Endothelial cell of umbilical vein (primary cell): Measurements from ENCODE around the gene COL4A1. TPM values are rescaled to one million over a fixed set of nuclear protein-coding genes. Genes with fewer than 3 reads are reported as not detected.

ENCODE experiments used
- BruUV-seq: library from RNA; stranded (reverse); fragments of 400-500 nt; replicated peaks from 2 replicates; lab custom pipeline; 2021; lab: Mats Ljungman, UMichigan
- CTCF ChIA-PET: fragments of 300-600, 350-600 bp; sonication (Branson Sonifier 250); formaldehyde crosslinking; loops from one replicate; lab custom pipeline; 2021; ENCODE audit warnings: antibody characterized with exemption, inconsistent platforms; lab: Charles Lee
- POLR2A ChIA-PET: fragments of 300-600, 350-600 bp; sonication (Branson Sonifier 250); formaldehyde crosslinking; loops from one replicate; lab custom pipeline; 2021; ENCODE audit warnings: antibody characterized with exemption, inconsistent platforms; lab: Charles Lee
- DNase-seq: peaks from one replicate; pipeline ENCODE4 v3.0.0-alpha.2; 2011; ENCODE audit warnings: low read depth, low spot score
- FAIRE-seq: peaks from 2 replicates; lab custom pipeline; 2011; peaks lifted over from hg19 to GRCh38; lab: Jason Lieb, UNC
- H2AFZ ChIP-seq: 2 replicates; pipeline ENCODE4 v1.6.0; 2012; ENCODE audit warnings: low read depth, low read length, control low read depth, inconsistent platforms
- H3K27ac ChIP-seq: 2 replicates; pipeline ENCODE4 v1.5.1; 2011; ENCODE audit warnings: low read depth, mild to moderate bottlenecking, control low read depth, low read length, moderate library complexity; ENCODE audit not compliant: insufficient read depth
- H3K27me3 ChIP-seq, 2 experiments: 2 replicates each; pipeline versions ENCODE4 v1.6.0 to v1.6.1; 2011; ENCODE audit warnings: low read length in 2 of 2, mixed read lengths in 1 of 2; ENCODE audit not compliant: control insufficient read depth in 2 of 2, insufficient read depth in 2 of 2
- H3K36me3 ChIP-seq, 2 experiments: 2 replicates in 1 of 2; 3 replicates in 1 of 2; pipeline ENCODE4 v1.5.1; 2011; ENCODE audit warnings: low read length in 2 of 2, mild to moderate bottlenecking in 1 of 2, moderate library complexity in 1 of 2; ENCODE audit not compliant: control insufficient read depth in 2 of 2, insufficient read depth in 2 of 2; ENCODE audit errors: extremely low read depth in 1 of 2
- H3K4me1 ChIP-seq: 3 replicates; pipeline ENCODE4 v1.5.1; 2011; ENCODE audit warnings: mild to moderate bottlenecking, low read length; ENCODE audit not compliant: control insufficient read depth, insufficient read depth; ENCODE audit errors: extremely low read depth
- H3K4me2 ChIP-seq: 2 replicates; pipeline ENCODE4 v1.6.1; 2011; ENCODE audit warnings: low read length, control low read depth, mixed read lengths; ENCODE audit not compliant: insufficient read depth
- H3K4me3 ChIP-seq, 3 experiments: fragments of 200-600 bp in 1 of 3; sonication (generic), shearing (Covaris generic) in 1 of 3; replicated peaks in 1 of 3; 2 replicates each; pipeline ENCODE4 v1.5.1; 2011 to 2016; ENCODE audit warnings: control low read depth in 3 of 3, low read length in 3 of 3, mild to moderate bottlenecking in 2 of 3, inconsistent platforms in 1 of 3, low read depth in 1 of 3, moderate library complexity in 1 of 3; ENCODE audit not compliant: insufficient read depth in 1 of 3
- H3K79me2 ChIP-seq: 2 replicates; pipeline ENCODE4 v1.6.0; 2012; ENCODE audit warnings: low read length, inconsistent platforms; ENCODE audit not compliant: control insufficient read depth, insufficient read depth
- H3K9ac ChIP-seq: replicated peaks from 2 replicates; pipeline ENCODE3; 2011; ENCODE audit warnings: low read length, control low read depth; ENCODE audit not compliant: insufficient read depth; ENCODE audit errors: extremely low read depth
- H3K9me1 ChIP-seq: replicated peaks from 3 replicates; pipeline ENCODE4 v1.6.0; 2011; ENCODE audit warnings: mild to moderate bottlenecking, low read length; ENCODE audit not compliant: control insufficient read depth, insufficient read depth; ENCODE audit errors: extremely low read depth
- H3K9me3 ChIP-seq: replicated peaks from 2 replicates; pipeline ENCODE4 v1.5.1; 2012; ENCODE audit warnings: low read length, inconsistent platforms; ENCODE audit not compliant: control insufficient read depth, insufficient read depth
- H4K20me1 ChIP-seq: replicated peaks from 2 replicates; pipeline ENCODE3; 2011; ENCODE audit warnings: mild to moderate bottlenecking, low read length; ENCODE audit not compliant: control insufficient read depth, insufficient read depth; ENCODE audit errors: extremely low read depth
- CTCF ChIP-seq, 2 donors: IDR thresholded peaks; 1 replicate in 1 of 2; 2 replicates in 1 of 2; pipeline ENCODE4 v1.5.1; 2011; ENCODE audit warnings: low read length in 2 of 2, mild to moderate bottlenecking in 2 of 2, moderate library complexity in 2 of 2, control low read depth in 1 of 2, inconsistent platforms in 1 of 2, low read depth in 1 of 2; ENCODE audit not compliant: insufficient read depth in 1 of 2; ENCODE audit errors: extremely low read depth in 1 of 2
- EZH2 ChIP-seq: IDR thresholded peaks from 2 replicates; pipeline ENCODE4 v1.6.1; 2012; ENCODE audit warnings: borderline replicate concordance, low read depth, mild to moderate bottlenecking, moderate library complexity, low read length, inconsistent platforms; ENCODE audit not compliant: severe bottlenecking
- FOS ChIP-seq: IDR thresholded peaks from 2 replicates; pipeline ENCODE4 v1.6.1; 2011; ENCODE audit warnings: mild to moderate bottlenecking, low read length, moderate library complexity, borderline replicate concordance; ENCODE audit not compliant: insufficient read depth
- GATA2 ChIP-seq: IDR thresholded peaks from 2 replicates; pipeline ENCODE4 v1.7.0; 2011; ENCODE audit warnings: low read depth, mild to moderate bottlenecking, moderate library complexity, mixed read lengths, low read length; ENCODE audit not compliant: insufficient read length, insufficient read depth
- JUN ChIP-seq: IDR thresholded peaks from 2 replicates; pipeline ENCODE4 v1.6.1; 2011; ENCODE audit warnings: borderline replicate concordance, low read depth; ENCODE audit not compliant: insufficient read length, insufficient read depth
- MAX ChIP-seq: IDR thresholded peaks from 2 replicates; pipeline ENCODE4 v1.6.1; 2011; ENCODE audit not compliant: insufficient read depth, insufficient read length
- MYC ChIP-seq: IDR thresholded peaks from one replicate; pipeline ENCODE4 v1.6.1; 2011; ENCODE audit warnings: mild to moderate bottlenecking, low read depth, low read length
- POLR2A ChIP-seq: IDR thresholded peaks from 2 replicates; pipeline ENCODE4 v1.6.1; 2012; ENCODE audit warnings: low read depth, mild to moderate bottlenecking, control low read depth, low read length
- POLR2AphosphoS5 ChIP-seq: IDR thresholded peaks from 2 replicates; pipeline ENCODE4 v1.6.1; 2012; ENCODE audit warnings: low read depth, mild to moderate bottlenecking, control low read depth, low read length, moderate library complexity; ENCODE audit not compliant: insufficient read depth
- dilution Hi-C: fragments of 300-500 bp; cut with MboI; formaldehyde crosslinking; loops from one replicate; pipeline ENCODE4 v1.15.0; 2019; ENCODE audit warnings: low sequenced_read_pairs; ENCODE audit not compliant: extremely low pct_ligation_motif_present
- intact Hi-C: fragments of 100-400 bp; cut with micrococcal nuclease; formaldehyde crosslinking; loops from one replicate; pipeline ENCODE4 v1.10.0; 2022
- polyA plus RNA-seq, 4 experiments: library from polyadenylated mRNA; depleted of rRNA in 3 of 4; stranded (reverse) in 3 of 4; unstranded in 1 of 4; fragments of >200 nt; gene quantifications; 2 replicates each; pipeline versions ENCODE4 v1.2.1 to v1.2.3, GENCODE V29; 2011 to 2012; ENCODE audit warnings: missing spikeins in 1 of 4
- total RNA-seq: library from RNA; stranded (reverse); gene quantifications from 2 replicates; pipeline ENCODE4 v1.2.3, GENCODE V29; 2021

COL4A1 gene
- total and polyA plus RNA-seq, 2 donors (not counting 3 experiments of a cell fraction or from before 2014, with no cell fraction given): 384 to 1,119 TPM

DNA sequence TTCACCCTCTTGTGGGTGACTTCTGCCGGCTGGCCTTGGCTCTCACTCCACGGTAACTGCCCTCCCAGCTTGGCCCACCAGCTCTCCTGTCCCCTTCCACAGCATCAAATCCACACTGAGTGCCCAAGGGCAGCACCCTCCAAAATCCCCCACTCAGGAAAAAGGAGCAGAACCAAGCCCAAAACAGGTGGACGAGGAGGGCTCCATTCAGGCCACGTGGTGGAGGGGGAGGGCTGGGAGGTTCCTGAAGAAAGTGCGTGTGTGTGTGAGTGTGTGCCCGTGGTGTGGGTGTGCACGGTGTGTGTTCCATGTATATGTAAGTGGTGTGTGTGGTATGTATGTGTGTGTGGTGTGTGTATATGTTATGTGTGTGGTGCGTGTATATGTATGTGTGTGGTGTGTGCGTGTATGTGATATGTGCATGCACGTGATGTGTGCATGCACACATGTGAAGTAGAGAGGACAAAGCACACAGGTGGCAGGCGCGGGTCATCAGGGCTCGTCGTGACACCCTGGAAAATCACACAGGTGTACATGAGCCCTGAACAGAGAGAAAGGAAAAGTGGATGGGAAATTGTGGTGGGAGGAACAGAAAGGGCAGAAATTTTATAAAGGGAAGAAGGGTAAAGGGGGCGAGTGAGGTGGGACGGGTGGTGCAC lies 76.9 kb downstream of the COL4A1 start:
- no TSS peak for BruUV-seq
- intact Hi-C loops: no loop called here
- FAIRE-seq (no peak), DNase-seq (no peak)
- H2AFZ ChIP-seq: no peak overlapping the region
- ChIA-PET POLR2A (no interaction called here), CTCF (no interaction called here)
- H3K79me2 ChIP-seq: peaks cover 4% of the 10 kb centered on the region
- no peak overlapping the region for H3K4me2 ChIP-seq
- no peak for TF ChIP-seq EZH2
- TF ChIP-seq MYC: no peak
- no peak for TF ChIP-seq GATA2
- no peak for TF ChIP-seq MAX
- TF ChIP-seq JUN: no peak
- no peak for TF ChIP-seq CTCF (IDR thresholded peaks at IDR 0.05; ENCODE audit: extremely low read depth in 1 of 2, insufficient read depth in 1 of 2, low read depth in 1 of 2, low read length in 2 of 2)
- TF ChIP-seq FOS: no peak
- no peak for TF ChIP-seq POLR2A
- no peak for TF ChIP-seq POLR2AphosphoS5
- no peak overlapping the region for H3K4me3 ChIP-seq
- H3K4me1 ChIP-seq: peaks cover 50% of the 10 kb centered on the region
- no peaks in the 10 kb centered on the region for H3K9me1 ChIP-seq
- H4K20me1 ChIP-seq: no peaks in the 10 kb centered on the region
- dilution Hi-C loops: no loop called here
- H3K9ac ChIP-seq: no peak overlapping the region
- no peaks in the 10 kb centered on the region for H3K27me3 ChIP-seq
- no peaks in the 10 kb centered on the region for H3K36me3 ChIP-seq
- H3K27ac ChIP-seq: no peak overlapping the region
- no peaks in the 10 kb centered on the region for H3K9me3 ChIP-seq
